Fibroblast of the aortic adventitia (primary cell): ENCODE measurements around the gene TGFB2. TPM values are rescaled to one million over a fixed set of nuclear protein-coding genes. Genes with fewer than 3 reads are reported as not detected.
A peak's percentile ranks its signal among the peaks of the same experiment; 100 is the strongest.

Experiments used
- DNase-seq: peaks from one replicate; pipeline ENCODE4 v3.0.0-alpha.2; 2010; ENCODE audit warnings: low read depth
- H3K4me3 ChIP-seq: 2 replicates; pipeline ENCODE4 v1.5.1; 2011; ENCODE audit warnings: low read depth, mild to moderate bottlenecking, control low read depth, low read length, moderate library complexity
- CTCF ChIP-seq: IDR thresholded peaks from 2 replicates; pipeline ENCODE4 v1.5.1; 2011; ENCODE audit warnings: mild to moderate bottlenecking, low read length, control low read depth, inconsistent platforms; ENCODE audit not compliant: insufficient read depth
- total RNA-seq: library from RNA; depleted of rRNA; stranded (reverse); fragments of >200 nt; gene quantifications from 2 replicates; pipeline ENCODE4 v1.2.3, GENCODE V29; 2012; ENCODE audit warnings: low replicate concordance

TGFB2 gene
- total RNA-seq, 1 donor: 13.5 TPM

- H3K4me3 ChIP-seq: peak overlapping the region; percentile 82
- DNase-seq: no peak
- TF ChIP-seq CTCF: no peak
Observed at GRCh38 chr1:218350035-218350525, 4.9 kb downstream of the TGFB2 start.

GRCh38 chr1:218350801-218351266, 5.7 kb downstream of the TGFB2 start:
- DNase-seq: peak; percentile 87
- no peak for TF ChIP-seq CTCF
- peak overlapping the region; percentile 82 for H3K4me3 ChIP-seq

- peak; percentile 75 for TF ChIP-seq CTCF
- peak overlapping the region; percentile 82 for H3K4me3 ChIP-seq
- DNase-seq: peak; percentile 94
Observed at GRCh38 chr1:218351391-218352074, 6.4 kb downstream of the TGFB2 start.

GRCh38 chr1:218352075-218352438, 6.9 kb downstream of the TGFB2 start:
- H3K4me3 ChIP-seq: peak overlapping the region; percentile 22
- DNase-seq: no peak
- no peak for TF ChIP-seq CTCF

GRCh38 chr1:218353656-218354055, 8.5 kb downstream of the TGFB2 start:
- DNase-seq: no peak
- no peak for TF ChIP-seq CTCF
- H3K4me3 ChIP-seq: no peak overlapping the region

GRCh38 chr1:218355278-218355677, 10.1 kb downstream of the TGFB2 start:
- TF ChIP-seq CTCF: no peak

More at GRCh38 chr1:218355278-218355677, 10.1 kb downstream of the TGFB2 start:
- no peak for DNase-seq
- H3K4me3 ChIP-seq: no peak overlapping the region
